Measurements from ENCODE around the gene MMP11.

Gene MMP11

GRCh38 chr22:23831781-23832180 is 59.1 kb downstream of the MMP11 start:
- DNase-seq = no peak

- DNase-seq = no peak
Measured at GRCh38 chr22:23832226-23833016, 59.8 kb downstream of the MMP11 start.

- DNase-seq = no peak
Measured at GRCh38 chr22:23833017-23833751, 60.5 kb downstream of the MMP11 start.

Data from fibroblast of skin of back (primary cell).